Keratinocyte (primary cell): ENCODE data around the gene FNIP2.
"Not testable (repeated sequence)": the region's sequence is repeated elsewhere in the genome, so short reads cannot be mapped to it uniquely, and the experiment has no call there.

Experiments used
- CTCF ChIP-seq, 3 experiments: IDR thresholded peaks in 1 of 3; conservative IDR thresholded peaks in 1 of 3; optimal IDR thresholded peaks in 1 of 3; 2 replicates in 2 of 3; 3 replicates in 1 of 3; pipeline versions ENCODE3 to v1.5.1; 2011; ENCODE audit warnings: low read length in 3 of 3, mild to moderate bottlenecking in 3 of 3, moderate library complexity in 2 of 3, control low read depth in 1 of 3, inconsistent platforms in 1 of 3; ENCODE audit not compliant: insufficient read depth in 2 of 3; ENCODE audit errors: extremely low read depth in 1 of 3
- EZH2 ChIP-seq: IDR thresholded peaks from one replicate; pipeline ENCODE4 v1.6.1; 2012; ENCODE audit warnings: inconsistent platforms, mild to moderate bottlenecking, low read length, moderate library complexity

GRCh38 chr4:158900408-158900807 lies 131.6 kb downstream of the FNIP2 start:
- not testable (repeated sequence) for TF ChIP-seq CTCF (optimal IDR thresholded peaks at IDR 0.05 in 1 of 3, IDR thresholded peaks at IDR 0.05 in 1 of 3, conservative IDR thresholded peaks at IDR 0.05 in 1 of 3; ENCODE audit: extremely low read depth in 1 of 3, insufficient read depth in 2 of 3, low read length in 3 of 3); EZH2
